ENCODE measurements around the gene SEZ6. TPM values are rescaled to one million over a fixed set of nuclear protein-coding genes. Genes with fewer than 3 reads are reported as not detected.

Gene SEZ6
- total and polyA plus RNA-seq, 2 donors (not counting 1 experiment from before 2014, with no cell fraction given): not detected

DNA sequence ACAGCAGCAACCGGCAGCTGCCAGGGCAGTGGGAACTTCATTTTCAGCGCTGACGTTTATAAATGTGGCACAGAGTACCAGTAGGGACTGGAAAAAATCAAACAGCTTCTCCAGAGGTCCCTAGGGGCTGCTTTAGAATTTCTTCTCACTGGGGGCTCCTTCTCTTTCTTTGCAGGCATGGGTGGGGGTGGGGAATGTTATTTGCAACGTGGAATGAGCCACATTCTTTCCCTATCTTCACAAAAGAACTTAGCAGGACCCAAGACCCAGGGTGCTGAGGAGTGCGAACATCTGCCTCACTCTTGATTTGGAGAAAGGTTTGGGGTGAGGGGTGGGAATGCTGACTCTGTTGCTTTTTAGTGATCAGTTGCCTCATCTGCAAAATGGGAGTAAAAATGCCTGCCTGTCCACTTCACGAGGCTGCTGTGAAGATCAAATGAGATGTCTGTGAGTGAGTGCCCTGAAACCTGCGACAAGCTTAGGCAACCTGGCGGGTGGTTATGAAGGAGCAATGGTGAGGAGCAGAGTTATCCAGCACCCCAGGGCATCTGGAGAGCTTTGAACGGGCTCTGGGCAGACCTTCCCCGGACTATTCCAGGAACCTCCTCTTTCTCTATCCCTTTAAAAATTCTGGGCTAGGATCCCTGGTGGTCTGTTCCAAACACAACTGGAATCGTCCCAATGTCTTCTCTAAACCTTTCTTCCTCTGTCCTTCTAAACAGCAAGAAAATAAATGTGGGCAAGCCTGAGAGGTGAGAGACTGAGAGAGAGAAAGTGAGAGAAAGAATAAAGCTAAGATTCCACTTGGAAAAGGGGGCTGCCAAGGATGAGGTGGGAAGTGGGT is 26.4 kb upstream of the SEZ6 start:
- H3K4me1 ChIP-seq (ENCODE audit: control insufficient read depth, extremely low read depth, insufficient read depth, low read length): no peaks in the 10 kb centered on the region
- H3K9ac ChIP-seq (ENCODE audit: insufficient read depth, low read length): no peak overlapping the region
- DNase-seq (ENCODE audit: low read depth in 2 of 2): no peak
- H3K9me3 ChIP-seq (ENCODE audit: control insufficient read depth, insufficient read depth, low read depth, low read length): no peaks in the 10 kb centered on the region
- H3K4me2 ChIP-seq (ENCODE audit: extremely low read depth, insufficient read depth, low read length): no peak overlapping the region
- H3K79me2 ChIP-seq (ENCODE audit: control insufficient read depth, insufficient read depth, low read length): no peaks in the 10 kb centered on the region
- no peak overlapping the region for H3K4me3 ChIP-seq (replicated peaks in 1 of 4; ENCODE audit: control extremely low read depth in 1 of 4, insufficient read depth in 1 of 4, low read depth in 3 of 4, low read length in 4 of 4)
- H3K27ac ChIP-seq (ENCODE audit: insufficient read depth, low read length): no peak overlapping the region
- H3K27me3 ChIP-seq (ENCODE audit: control insufficient read depth, insufficient read depth, low read length): peaks cover 43% of the 10 kb centered on the region
- no peaks in the 10 kb centered on the region for H3K36me3 ChIP-seq (ENCODE audit: control insufficient read depth, insufficient read depth, low read length)
- no peak overlapping the region for H2AFZ ChIP-seq (ENCODE audit: low read length)
- no peaks in the 10 kb centered on the region for H4K20me1 ChIP-seq (ENCODE audit: control insufficient read depth, extremely low read depth, insufficient read depth, low read length)
- TF ChIP-seq EZH2 (IDR thresholded peaks at IDR 0.05; ENCODE audit: low read length, missing control alignments): peak; percentile 9
- TF ChIP-seq, protein P1, sequence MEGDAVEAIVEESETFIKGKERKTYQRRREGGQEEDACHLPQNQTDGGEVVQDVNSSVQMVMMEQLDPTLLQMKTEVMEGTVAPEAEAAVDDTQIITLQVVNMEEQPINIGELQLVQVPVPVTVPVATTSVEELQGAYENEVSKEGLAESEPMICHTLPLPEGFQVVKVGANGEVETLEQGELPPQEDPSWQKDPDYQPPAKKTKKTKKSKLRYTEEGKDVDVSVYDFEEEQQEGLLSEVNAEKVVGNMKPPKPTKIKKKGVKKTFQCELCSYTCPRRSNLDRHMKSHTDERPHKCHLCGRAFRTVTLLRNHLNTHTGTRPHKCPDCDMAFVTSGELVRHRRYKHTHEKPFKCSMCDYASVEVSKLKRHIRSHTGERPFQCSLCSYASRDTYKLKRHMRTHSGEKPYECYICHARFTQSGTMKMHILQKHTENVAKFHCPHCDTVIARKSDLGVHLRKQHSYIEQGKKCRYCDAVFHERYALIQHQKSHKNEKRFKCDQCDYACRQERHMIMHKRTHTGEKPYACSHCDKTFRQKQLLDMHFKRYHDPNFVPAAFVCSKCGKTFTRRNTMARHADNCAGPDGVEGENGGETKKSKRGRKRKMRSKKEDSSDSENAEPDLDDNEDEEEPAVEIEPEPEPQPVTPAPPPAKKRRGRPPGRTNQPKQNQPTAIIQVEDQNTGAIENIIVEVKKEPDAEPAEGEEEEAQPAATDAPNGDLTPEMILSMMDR (conservative IDR thresholded peaks at IDR 0.05 in 1 of 2, IDR thresholded peaks at IDR 0.05 in 1 of 2; ENCODE audit: low read depth in 1 of 2, low read length in 2 of 2): no peak

GRCh38 chr17:29031488-29031887 is 25.7 kb upstream of the SEZ6 start:
- Histone ChIP-seq H3K27me3 (ENCODE audit: control insufficient read depth, insufficient read depth, low read length) (peaks cover 39% of the 10 kb centered on the region), H3K4me3 (replicated peaks in 1 of 4; ENCODE audit: control extremely low read depth in 1 of 4, insufficient read depth in 1 of 4, low read depth in 3 of 4, low read length in 4 of 4) (no peak overlapping the region), H3K4me1 (ENCODE audit: control insufficient read depth, extremely low read depth, insufficient read depth, low read length) (no peaks in the 10 kb centered on the region), H3K9ac (ENCODE audit: insufficient read depth, low read length) (no peak overlapping the region), H3K4me2 (ENCODE audit: extremely low read depth, insufficient read depth, low read length) (no peak overlapping the region), H3K79me2 (ENCODE audit: control insufficient read depth, insufficient read depth, low read length) (no peaks in the 10 kb centered on the region), H3K36me3 (ENCODE audit: control insufficient read depth, insufficient read depth, low read length) (no peaks in the 10 kb centered on the region), H4K20me1 (ENCODE audit: control insufficient read depth, extremely low read depth, insufficient read depth, low read length) (no peaks in the 10 kb centered on the region), H3K27ac (ENCODE audit: insufficient read depth, low read length) (no peak overlapping the region), H3K9me3 (ENCODE audit: control insufficient read depth, insufficient read depth, low read depth, low read length) (no peaks in the 10 kb centered on the region), H2AFZ (ENCODE audit: low read length) (no peak overlapping the region)
- TF ChIP-seq EZH2 (IDR thresholded peaks at IDR 0.05; ENCODE audit: low read length, missing control alignments): no peak
- TF ChIP-seq, protein P1 (conservative IDR thresholded peaks at IDR 0.05 in 1 of 2, IDR thresholded peaks at IDR 0.05 in 1 of 2; ENCODE audit: low read depth in 1 of 2, low read length in 2 of 2): no peak
- DNase-seq (ENCODE audit: low read depth in 2 of 2): no peak

DNA sequence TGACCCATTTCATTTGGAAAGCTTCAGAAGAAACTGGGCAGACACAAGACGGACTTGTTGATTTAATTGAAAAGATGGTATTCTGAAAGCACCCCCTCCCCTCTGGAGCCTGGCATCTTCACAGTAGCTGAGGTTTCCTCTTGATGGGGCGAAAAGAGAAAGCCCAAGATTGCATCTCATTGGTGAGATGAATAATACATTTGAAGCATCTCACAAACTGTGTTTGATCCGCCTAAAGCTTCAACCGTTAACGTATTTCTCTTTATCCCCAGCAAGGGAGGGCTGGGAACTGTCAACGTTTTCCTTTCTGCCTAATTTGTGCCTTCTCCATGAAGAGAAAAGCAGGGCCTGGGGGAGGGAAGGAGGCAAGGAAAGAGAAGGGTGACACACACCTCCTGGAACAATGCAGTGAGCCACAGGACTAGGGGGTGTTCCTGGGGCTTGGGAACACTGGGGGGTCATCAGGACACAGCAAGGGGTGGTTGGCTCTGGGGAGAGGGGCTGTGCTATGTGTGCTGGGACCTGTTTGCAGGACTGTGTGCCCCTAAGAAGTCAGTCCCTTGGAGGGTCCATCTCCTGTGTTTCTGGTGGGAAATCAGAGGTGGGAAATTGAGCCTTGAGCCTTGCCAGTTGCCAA is 18.6 kb upstream of the SEZ6 start:
- no peak overlapping the region for H3K27ac ChIP-seq (ENCODE audit: insufficient read depth, low read length)
- no peaks in the 10 kb centered on the region for H3K9me3 ChIP-seq (ENCODE audit: control insufficient read depth, insufficient read depth, low read depth, low read length)
- H3K4me1 ChIP-seq (ENCODE audit: control insufficient read depth, extremely low read depth, insufficient read depth, low read length): no peaks in the 10 kb centered on the region
- no peak for DNase-seq (ENCODE audit: low read depth in 2 of 2)
- H2AFZ ChIP-seq (ENCODE audit: low read length): no peak overlapping the region
- H3K9ac ChIP-seq (ENCODE audit: insufficient read depth, low read length): no peak overlapping the region
- H3K4me3 ChIP-seq (replicated peaks in 1 of 4; ENCODE audit: control extremely low read depth in 1 of 4, insufficient read depth in 1 of 4, low read depth in 3 of 4, low read length in 4 of 4): no peak overlapping the region
- no peaks in the 10 kb centered on the region for H4K20me1 ChIP-seq (ENCODE audit: control insufficient read depth, extremely low read depth, insufficient read depth, low read length)
- no peaks in the 10 kb centered on the region for H3K36me3 ChIP-seq (ENCODE audit: control insufficient read depth, insufficient read depth, low read length)
- TF ChIP-seq, protein P1 (conservative IDR thresholded peaks at IDR 0.05 in 1 of 2, IDR thresholded peaks at IDR 0.05 in 1 of 2; ENCODE audit: low read depth in 1 of 2, low read length in 2 of 2): no peak
- TF ChIP-seq EZH2 (IDR thresholded peaks at IDR 0.05; ENCODE audit: low read length, missing control alignments): no peak
- H3K27me3 ChIP-seq (ENCODE audit: control insufficient read depth, insufficient read depth, low read length): peaks cover 40% of the 10 kb centered on the region
- H3K79me2 ChIP-seq (ENCODE audit: control insufficient read depth, insufficient read depth, low read length): no peaks in the 10 kb centered on the region
- H3K4me2 ChIP-seq (ENCODE audit: extremely low read depth, insufficient read depth, low read length): no peak overlapping the region
